Endothelial cell of umbilical vein (primary cell): ENCODE results near the gene ZDHHC5. TPM values are rescaled to one million over a fixed set of nuclear protein-coding genes. Genes with fewer than 3 reads are reported as not detected.

Experiments used
- BruUV-seq: library from RNA; stranded (reverse); fragments of 400-500 nt; replicated peaks from 2 replicates; lab custom pipeline; 2021; lab: Mats Ljungman, UMichigan
- CTCF ChIA-PET: fragments of 300-600, 350-600 bp; sonication (Branson Sonifier 250); formaldehyde crosslinking; loops from one replicate; lab custom pipeline; 2021; ENCODE audit warnings: antibody characterized with exemption, inconsistent platforms; lab: Charles Lee
- POLR2A ChIA-PET: fragments of 300-600, 350-600 bp; sonication (Branson Sonifier 250); formaldehyde crosslinking; loops from one replicate; lab custom pipeline; 2021; ENCODE audit warnings: antibody characterized with exemption, inconsistent platforms; lab: Charles Lee
- DNase-seq: peaks from one replicate; pipeline ENCODE4 v3.0.0-alpha.2; 2011; ENCODE audit warnings: low read depth, low spot score
- FAIRE-seq: peaks from 2 replicates; lab custom pipeline; 2011; peaks lifted over from hg19 to GRCh38; lab: Jason Lieb, UNC
- H2AFZ ChIP-seq: 2 replicates; pipeline ENCODE4 v1.6.0; 2012; ENCODE audit warnings: low read depth, low read length, control low read depth, inconsistent platforms
- H3K27ac ChIP-seq: 2 replicates; pipeline ENCODE4 v1.5.1; 2011; ENCODE audit warnings: low read depth, mild to moderate bottlenecking, control low read depth, low read length, moderate library complexity; ENCODE audit not compliant: insufficient read depth
- H3K27me3 ChIP-seq, 2 experiments: 2 replicates each; pipeline versions ENCODE4 v1.6.0 to v1.6.1; 2011; ENCODE audit warnings: low read length in 2 of 2, mixed read lengths in 1 of 2; ENCODE audit not compliant: control insufficient read depth in 2 of 2, insufficient read depth in 2 of 2
- H3K36me3 ChIP-seq, 2 experiments: 2 replicates in 1 of 2; 3 replicates in 1 of 2; pipeline ENCODE4 v1.5.1; 2011; ENCODE audit warnings: low read length in 2 of 2, mild to moderate bottlenecking in 1 of 2, moderate library complexity in 1 of 2; ENCODE audit not compliant: control insufficient read depth in 2 of 2, insufficient read depth in 2 of 2; ENCODE audit errors: extremely low read depth in 1 of 2
- H3K4me1 ChIP-seq: 3 replicates; pipeline ENCODE4 v1.5.1; 2011; ENCODE audit warnings: mild to moderate bottlenecking, low read length; ENCODE audit not compliant: control insufficient read depth, insufficient read depth; ENCODE audit errors: extremely low read depth
- H3K4me2 ChIP-seq: 2 replicates; pipeline ENCODE4 v1.6.1; 2011; ENCODE audit warnings: low read length, control low read depth, mixed read lengths; ENCODE audit not compliant: insufficient read depth
- H3K4me3 ChIP-seq, 3 experiments: fragments of 200-600 bp in 1 of 3; sonication (generic), shearing (Covaris generic) in 1 of 3; replicated peaks in 1 of 3; 2 replicates each; pipeline ENCODE4 v1.5.1; 2011 to 2016; ENCODE audit warnings: control low read depth in 3 of 3, low read length in 3 of 3, mild to moderate bottlenecking in 2 of 3, inconsistent platforms in 1 of 3, low read depth in 1 of 3, moderate library complexity in 1 of 3; ENCODE audit not compliant: insufficient read depth in 1 of 3
- H3K79me2 ChIP-seq: 2 replicates; pipeline ENCODE4 v1.6.0; 2012; ENCODE audit warnings: low read length, inconsistent platforms; ENCODE audit not compliant: control insufficient read depth, insufficient read depth
- H3K9ac ChIP-seq: replicated peaks from 2 replicates; pipeline ENCODE3; 2011; ENCODE audit warnings: low read length, control low read depth; ENCODE audit not compliant: insufficient read depth; ENCODE audit errors: extremely low read depth
- H3K9me1 ChIP-seq: replicated peaks from 3 replicates; pipeline ENCODE4 v1.6.0; 2011; ENCODE audit warnings: mild to moderate bottlenecking, low read length; ENCODE audit not compliant: control insufficient read depth, insufficient read depth; ENCODE audit errors: extremely low read depth
- H3K9me3 ChIP-seq: replicated peaks from 2 replicates; pipeline ENCODE4 v1.5.1; 2012; ENCODE audit warnings: low read length, inconsistent platforms; ENCODE audit not compliant: control insufficient read depth, insufficient read depth
- H4K20me1 ChIP-seq: replicated peaks from 2 replicates; pipeline ENCODE3; 2011; ENCODE audit warnings: mild to moderate bottlenecking, low read length; ENCODE audit not compliant: control insufficient read depth, insufficient read depth; ENCODE audit errors: extremely low read depth
- CTCF ChIP-seq, 2 donors: IDR thresholded peaks; 1 replicate in 1 of 2; 2 replicates in 1 of 2; pipeline ENCODE4 v1.5.1; 2011; ENCODE audit warnings: low read length in 2 of 2, mild to moderate bottlenecking in 2 of 2, moderate library complexity in 2 of 2, control low read depth in 1 of 2, inconsistent platforms in 1 of 2, low read depth in 1 of 2; ENCODE audit not compliant: insufficient read depth in 1 of 2; ENCODE audit errors: extremely low read depth in 1 of 2
- EZH2 ChIP-seq: IDR thresholded peaks from 2 replicates; pipeline ENCODE4 v1.6.1; 2012; ENCODE audit warnings: borderline replicate concordance, low read depth, mild to moderate bottlenecking, moderate library complexity, low read length, inconsistent platforms; ENCODE audit not compliant: severe bottlenecking
- FOS ChIP-seq: IDR thresholded peaks from 2 replicates; pipeline ENCODE4 v1.6.1; 2011; ENCODE audit warnings: mild to moderate bottlenecking, low read length, moderate library complexity, borderline replicate concordance; ENCODE audit not compliant: insufficient read depth
- GATA2 ChIP-seq: IDR thresholded peaks from 2 replicates; pipeline ENCODE4 v1.7.0; 2011; ENCODE audit warnings: low read depth, mild to moderate bottlenecking, moderate library complexity, mixed read lengths, low read length; ENCODE audit not compliant: insufficient read length, insufficient read depth
- JUN ChIP-seq: IDR thresholded peaks from 2 replicates; pipeline ENCODE4 v1.6.1; 2011; ENCODE audit warnings: borderline replicate concordance, low read depth; ENCODE audit not compliant: insufficient read length, insufficient read depth
- MAX ChIP-seq: IDR thresholded peaks from 2 replicates; pipeline ENCODE4 v1.6.1; 2011; ENCODE audit not compliant: insufficient read depth, insufficient read length
- MYC ChIP-seq: IDR thresholded peaks from one replicate; pipeline ENCODE4 v1.6.1; 2011; ENCODE audit warnings: mild to moderate bottlenecking, low read depth, low read length
- POLR2A ChIP-seq: IDR thresholded peaks from 2 replicates; pipeline ENCODE4 v1.6.1; 2012; ENCODE audit warnings: low read depth, mild to moderate bottlenecking, control low read depth, low read length
- POLR2AphosphoS5 ChIP-seq: IDR thresholded peaks from 2 replicates; pipeline ENCODE4 v1.6.1; 2012; ENCODE audit warnings: low read depth, mild to moderate bottlenecking, control low read depth, low read length, moderate library complexity; ENCODE audit not compliant: insufficient read depth
- dilution Hi-C: fragments of 300-500 bp; cut with MboI; formaldehyde crosslinking; loops from one replicate; pipeline ENCODE4 v1.15.0; 2019; ENCODE audit warnings: low sequenced_read_pairs; ENCODE audit not compliant: extremely low pct_ligation_motif_present
- intact Hi-C: fragments of 100-400 bp; cut with micrococcal nuclease; formaldehyde crosslinking; loops from one replicate; pipeline ENCODE4 v1.10.0; 2022
- polyA plus RNA-seq, 4 experiments: library from polyadenylated mRNA; depleted of rRNA in 3 of 4; stranded (reverse) in 3 of 4; unstranded in 1 of 4; fragments of >200 nt; gene quantifications; 2 replicates each; pipeline versions ENCODE4 v1.2.1 to v1.2.3, GENCODE V29; 2011 to 2012; ENCODE audit warnings: missing spikeins in 1 of 4
- total RNA-seq: library from RNA; stranded (reverse); gene quantifications from 2 replicates; pipeline ENCODE4 v1.2.3, GENCODE V29; 2021

ZDHHC5 gene
- total and polyA plus RNA-seq, 2 donors (not counting 3 experiments of a cell fraction or from before 2014, with no cell fraction given), result 52.9 to 67.4 TPM

- Histone ChIP-seq H3K27me3 (no peaks in the 10 kb centered on the region), H3K4me1 (peaks cover 4% of the 10 kb centered on the region), H3K27ac (peak overlapping the region; percentile 75), H3K9ac (peak overlapping the region; percentile 87), H4K20me1 (no peaks in the 10 kb centered on the region), H3K79me2 (peaks cover 22% of the 10 kb centered on the region), H3K4me3 (peak overlapping the region in 2 of 3 experiments; percentile 35 to 60), H2AFZ (peak overlapping the region; percentile 77), H3K9me3 (no peaks in the 10 kb centered on the region), H3K36me3 (peaks cover 10 to 14% of the 10 kb centered on the region in 2 experiments), H3K9me1 (no peaks in the 10 kb centered on the region), H3K4me2 (peak overlapping the region; percentile 81)
- FAIRE-seq, result no peak
- intact Hi-C loops (loop anchor here (1.0 kb wide), 3 partner anchors 10 to 127 kb away; partner anchors contain the start of gene TIMM10), dilution Hi-C loops (no loop called here)
- ChIA-PET POLR2A (no interaction called here), CTCF (interaction anchor here (5.8 kb wide), 1 partner anchor 13 kb away, joined by 26 read pairs; no protein-coding TSS in a partner anchor)
- TF ChIP-seq POLR2AphosphoS5 (no peak), EZH2 (no peak), FOS (no peak), POLR2A (no peak), MYC (no peak), JUN (no peak), MAX (no peak), CTCF (IDR thresholded peaks at IDR 0.05; ENCODE audit: extremely low read depth in 1 of 2, insufficient read depth in 1 of 2, low read depth in 1 of 2, low read length in 2 of 2) (no peak), GATA2 (no peak)
- no peak for DNase-seq
- BruUV-seq, result TSS peak; percentile 97
Measured at GRCh38 chr11:57656885-57657193, 11.1 kb upstream of the ZDHHC5 start.
